Fibroblast of lung (primary cell): ENCODE measurements around the gene SVEP1.

Experiments used
- EZH2 ChIP-seq: IDR thresholded peaks from 2 replicates; pipeline ENCODE4 v1.5.1; 2012; ENCODE audit warnings: low read length, control low read depth, mild to moderate bottlenecking; ENCODE audit errors: missing control alignments
- TF ChIP-seq, protein P1 (sequence below), 2 donors: IDR thresholded peaks in 1 of 2; conservative IDR thresholded peaks in 1 of 2; 1 replicate in 1 of 2; 2 replicates in 1 of 2; pipeline ENCODE4 v1.5.1; 2011 to 2012; ENCODE audit warnings: low read length in 2 of 2, control low read depth in 1 of 2, inconsistent platforms in 1 of 2, low read depth in 1 of 2, mild to moderate bottlenecking in 1 of 2

DNA sequence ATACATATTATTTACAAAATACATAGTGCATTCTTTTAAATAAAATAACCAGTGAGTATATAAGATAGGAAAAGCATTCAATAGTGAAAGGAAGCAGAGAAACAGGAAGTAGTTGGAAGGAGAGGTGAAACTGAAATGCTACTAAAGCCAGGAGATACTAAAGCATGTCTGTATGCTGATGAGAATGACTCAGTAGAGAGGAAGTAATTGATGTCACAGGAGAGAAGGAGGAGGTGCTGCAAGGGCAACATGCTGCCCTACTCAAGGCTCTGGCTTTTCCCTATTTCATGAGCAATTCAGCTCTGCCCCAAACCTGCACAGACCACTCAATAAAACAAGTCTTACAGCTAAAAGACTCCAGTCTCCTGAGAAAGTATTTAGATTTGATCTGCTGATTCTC, 133.4 kb downstream of the SVEP1 start:
- TF ChIP-seq, protein P1, sequence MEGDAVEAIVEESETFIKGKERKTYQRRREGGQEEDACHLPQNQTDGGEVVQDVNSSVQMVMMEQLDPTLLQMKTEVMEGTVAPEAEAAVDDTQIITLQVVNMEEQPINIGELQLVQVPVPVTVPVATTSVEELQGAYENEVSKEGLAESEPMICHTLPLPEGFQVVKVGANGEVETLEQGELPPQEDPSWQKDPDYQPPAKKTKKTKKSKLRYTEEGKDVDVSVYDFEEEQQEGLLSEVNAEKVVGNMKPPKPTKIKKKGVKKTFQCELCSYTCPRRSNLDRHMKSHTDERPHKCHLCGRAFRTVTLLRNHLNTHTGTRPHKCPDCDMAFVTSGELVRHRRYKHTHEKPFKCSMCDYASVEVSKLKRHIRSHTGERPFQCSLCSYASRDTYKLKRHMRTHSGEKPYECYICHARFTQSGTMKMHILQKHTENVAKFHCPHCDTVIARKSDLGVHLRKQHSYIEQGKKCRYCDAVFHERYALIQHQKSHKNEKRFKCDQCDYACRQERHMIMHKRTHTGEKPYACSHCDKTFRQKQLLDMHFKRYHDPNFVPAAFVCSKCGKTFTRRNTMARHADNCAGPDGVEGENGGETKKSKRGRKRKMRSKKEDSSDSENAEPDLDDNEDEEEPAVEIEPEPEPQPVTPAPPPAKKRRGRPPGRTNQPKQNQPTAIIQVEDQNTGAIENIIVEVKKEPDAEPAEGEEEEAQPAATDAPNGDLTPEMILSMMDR (conservative IDR thresholded peaks at IDR 0.05 in 1 of 2, IDR thresholded peaks at IDR 0.05 in 1 of 2; ENCODE audit: low read depth in 1 of 2, low read length in 2 of 2): no peak
- no peak for TF ChIP-seq EZH2
